Large intestine (tissue), 3 donors: ENCODE measurements around the gene TRIML2. TPM values are rescaled to one million over a fixed set of nuclear protein-coding genes. Genes with fewer than 3 reads are reported as not detected.
"Not testable (repeated sequence)": the region's sequence is repeated elsewhere in the genome, so short reads cannot be mapped to it uniquely, and the experiment has no call there.

Experiments used
- DNase-seq, 2 donors: peaks; one replicate each; pipeline versions ENCODE4 v3.0.0 to v3.0.0-alpha.2; 2013
- H3K27ac ChIP-seq: one replicate; pipeline ENCODE4 v1.5.1; 2013; ENCODE audit warnings: low read length
- H3K27me3 ChIP-seq: 2 replicates; pipeline ENCODE4 v1.6.1; 2013; ENCODE audit warnings: low read length; ENCODE audit not compliant: control insufficient read depth, insufficient read depth
- H3K36me3 ChIP-seq: 2 replicates; pipeline ENCODE4 v1.6.1; 2013; ENCODE audit warnings: low read length; ENCODE audit not compliant: control insufficient read depth, insufficient read depth
- H3K4me1 ChIP-seq: one replicate; pipeline ENCODE4 v1.6.1; 2013; ENCODE audit warnings: low read length; ENCODE audit not compliant: control insufficient read depth, insufficient read depth
- H3K4me3 ChIP-seq: one replicate; pipeline ENCODE4 v1.5.1; 2013; ENCODE audit warnings: low read length
- H3K9me3 ChIP-seq: one replicate; pipeline ENCODE4 v1.6.1; 2013; ENCODE audit warnings: mild to moderate bottlenecking, low read depth, low read length, moderate library complexity; ENCODE audit not compliant: control insufficient read depth
- WGBS: methylation state at CpG from one replicate; pipeline ENCODE4 v1.1.5; 2013; ENCODE audit warnings: low lambda C conversion rate; ENCODE audit not compliant: insufficient coverage; 5-methylcytosine and 5-hydroxymethylcytosine counted together
- polyA plus RNA-seq: library from polyadenylated mRNA; unstranded; fragments of 120-200 nt; gene quantifications from one replicate; pipeline ENCODE4 v1.2.1, GENCODE V29; 2013

Gene TRIML2
- polyA plus RNA-seq, 1 donor: not detected

DNA sequence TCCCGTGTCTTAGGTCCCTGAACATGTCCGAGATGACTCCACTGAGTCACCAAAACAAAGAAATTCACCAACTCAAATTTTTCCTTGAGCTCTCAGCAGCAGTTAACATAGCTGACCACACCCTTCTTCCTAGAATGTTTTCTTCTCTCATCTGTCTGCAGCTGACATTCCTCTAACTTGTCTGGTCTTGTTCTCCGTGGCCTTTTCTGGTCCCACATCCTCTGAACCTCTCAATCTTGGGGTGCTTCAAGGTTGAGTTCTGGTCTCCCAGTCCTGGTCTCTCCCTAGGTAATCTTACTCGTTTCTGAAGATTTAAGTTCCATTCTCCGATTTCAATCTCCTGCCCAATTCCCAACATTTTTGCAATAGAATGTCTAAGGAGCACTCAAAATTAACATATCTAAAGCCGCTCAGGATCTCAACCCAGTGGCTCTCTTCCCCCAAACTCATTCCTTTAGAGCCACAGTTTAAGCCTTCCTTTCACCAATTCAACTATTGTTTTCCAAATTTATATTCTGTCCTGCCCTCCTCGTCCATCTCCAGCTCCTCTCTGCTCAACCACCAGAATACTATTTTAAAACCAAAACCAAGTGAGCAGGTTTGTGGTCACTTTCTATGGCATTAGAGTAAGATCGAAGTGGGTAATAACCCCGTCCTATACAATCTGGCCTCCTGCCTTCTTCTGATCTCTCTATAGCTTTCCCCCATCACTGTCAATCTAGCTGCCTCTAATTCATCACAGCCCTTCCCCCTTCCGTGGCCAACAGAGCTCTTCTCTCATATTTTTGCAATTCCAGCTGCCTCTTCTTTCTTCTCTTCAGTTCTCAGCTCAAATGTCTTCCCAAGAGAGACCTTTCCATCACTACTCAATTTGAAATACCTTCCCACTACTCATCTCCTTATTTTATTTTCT is 1.2 kb downstream of the TRIML2 start:
- Histone ChIP-seq H3K27ac (no peak overlapping the region), H3K4me1 (no peaks in the 10 kb centered on the region), H3K27me3 (no peaks in the 10 kb centered on the region), H3K9me3 (peaks cover 11% of the 10 kb centered on the region), H3K4me3 (no peak overlapping the region), H3K36me3 (no peaks in the 10 kb centered on the region)
- 65% methylated on average over 7 of the region's 10 CpGs for WGBS
- DNase-seq: no peak

DNA sequence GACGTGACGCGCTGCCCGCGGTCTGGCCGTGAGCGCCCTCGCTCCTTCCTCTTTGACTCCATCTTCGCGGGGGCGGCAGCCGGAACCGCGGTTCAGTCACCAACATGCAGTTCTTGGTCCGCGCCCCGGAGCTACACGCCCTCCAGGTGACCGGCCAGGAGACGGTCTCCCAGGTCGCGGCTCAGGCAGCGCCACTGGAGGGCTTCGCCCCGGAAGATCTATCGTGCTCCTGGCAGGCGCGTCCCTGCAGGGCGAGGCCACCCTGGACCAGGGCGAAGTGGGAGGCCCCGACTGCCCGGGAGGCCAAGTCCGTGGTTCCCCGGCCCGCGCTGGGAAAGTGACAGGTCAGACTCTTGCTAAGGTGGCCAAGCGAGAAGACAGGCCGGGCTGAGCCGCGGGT is 2.9 kb downstream of the TRIML2 start:
- no peak overlapping the region for H3K27ac ChIP-seq
- 100% methylated on average over 4 of the region's 40 CpGs for WGBS
- DNase-seq: no peak

DNA sequence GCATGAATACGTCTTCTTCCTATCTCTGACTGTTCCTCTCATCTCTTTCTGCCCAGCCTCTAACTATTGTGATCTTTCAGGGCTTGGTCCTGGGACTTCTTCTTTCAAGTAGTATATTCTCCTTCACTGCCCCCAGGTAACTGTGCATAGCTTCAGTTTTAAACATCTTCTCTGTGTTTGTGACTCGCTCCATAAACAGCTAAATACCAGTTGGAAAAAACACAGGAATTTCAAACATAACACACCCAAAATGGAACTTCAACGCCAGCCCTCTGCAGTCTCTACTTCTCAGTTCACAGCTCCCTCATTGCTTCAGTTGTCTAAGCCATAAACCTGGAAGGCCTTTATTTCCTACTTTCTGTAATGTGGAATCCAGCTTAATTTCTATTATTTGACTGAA is 16.6 kb downstream of the TRIML2 start:
- no peaks in the 10 kb centered on the region for H3K9me3 ChIP-seq
- H3K36me3 ChIP-seq: no peaks in the 10 kb centered on the region
- no peaks in the 10 kb centered on the region for H3K27me3 ChIP-seq
- WGBS: 86% methylated on average over 1 of the region's 3 CpGs
- DNase-seq: no peak
- no peaks in the 10 kb centered on the region for H3K4me1 ChIP-seq
- no peak overlapping the region for H3K27ac ChIP-seq
- H3K4me3 ChIP-seq: no peak overlapping the region

More for the DNA sequence above, 2.9 kb downstream of the TRIML2 start:
- Histone ChIP-seq H3K9me3 (peaks cover 11% of the 10 kb centered on the region), H3K36me3 (no peaks in the 10 kb centered on the region), H3K4me3 (no peak overlapping the region), H3K4me1 (no peaks in the 10 kb centered on the region), H3K27me3 (no peaks in the 10 kb centered on the region)

DNA sequence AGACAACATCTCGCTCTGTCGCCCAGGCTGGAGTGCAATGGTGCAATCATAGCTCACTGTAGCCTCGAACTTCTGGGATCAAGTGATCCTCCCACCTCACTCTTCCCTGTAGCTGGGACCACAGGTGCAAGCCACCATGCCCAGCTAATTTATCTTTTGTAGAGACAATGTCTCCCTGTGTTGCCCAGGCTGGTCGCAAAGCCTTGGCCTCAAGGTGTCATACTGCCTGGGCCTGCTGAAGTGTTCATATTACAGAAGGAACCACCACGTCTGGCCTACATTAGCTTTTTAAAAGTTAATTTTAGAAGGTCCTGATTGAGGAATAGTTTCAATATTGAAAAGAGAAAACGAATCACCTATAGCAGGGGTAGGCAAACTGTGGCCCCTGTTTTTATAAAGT is 22.5 kb downstream of the TRIML2 start:
- WGBS: no CpG with 5 or more reads among the region's 6 CpGs
- DNase-seq: no peak
- Histone ChIP-seq H3K4me1 (no peaks in the 10 kb centered on the region), H3K36me3 (no peaks in the 10 kb centered on the region), H3K9me3 (no peaks in the 10 kb centered on the region), H3K27me3 (no peaks in the 10 kb centered on the region), H3K27ac (no peak overlapping the region), H3K4me3 (no peak overlapping the region)

DNA sequence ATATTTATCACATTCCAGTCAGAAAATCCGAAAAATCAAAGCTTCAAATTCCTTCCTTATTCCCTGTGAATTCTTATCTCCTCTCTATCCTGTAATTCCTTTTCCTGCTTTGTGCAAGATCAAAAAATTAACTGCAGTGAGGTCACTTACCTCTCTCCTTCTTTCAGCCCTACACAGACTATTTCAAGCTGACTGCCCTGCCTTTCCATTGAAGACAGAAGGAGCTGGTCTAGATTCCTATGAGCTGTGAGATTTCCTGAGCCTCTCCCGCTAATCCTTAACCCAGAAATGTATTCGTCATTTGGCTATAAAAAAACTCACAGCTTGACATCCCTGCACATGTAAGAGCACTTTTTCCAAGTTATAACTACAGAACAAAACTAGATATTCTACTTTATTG is 26.6 kb downstream of the TRIML2 start:
- no peak overlapping the region for H3K4me3 ChIP-seq
- H3K4me1 ChIP-seq: peaks cover 5% of the 10 kb centered on the region
- H3K36me3 ChIP-seq: no peaks in the 10 kb centered on the region
- no peaks in the 10 kb centered on the region for H3K27me3 ChIP-seq
- no peak for DNase-seq
- WGBS: 73% methylated on average over 2 of the region's 3 CpGs
- no peak overlapping the region for H3K27ac ChIP-seq
- no peaks in the 10 kb centered on the region for H3K9me3 ChIP-seq

DNA sequence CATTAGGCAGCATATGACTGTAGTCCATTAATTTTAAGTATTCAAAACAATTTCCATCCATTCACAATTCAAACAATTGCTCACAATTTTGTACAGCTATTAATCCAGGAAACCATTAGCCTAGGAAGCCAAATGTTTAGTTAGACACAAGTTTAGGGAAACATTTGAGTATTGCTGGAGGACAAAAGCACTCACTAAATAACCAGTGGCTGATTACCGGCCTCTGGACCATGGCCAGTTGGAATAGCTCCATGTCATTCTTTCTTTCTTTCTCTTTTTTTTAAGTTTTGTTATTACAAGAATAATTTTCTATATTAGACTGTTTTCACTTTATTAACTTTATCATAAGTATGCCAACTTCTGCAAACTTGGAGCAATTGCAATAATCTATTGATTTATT is 31.3 kb downstream of the TRIML2 start:
- Histone ChIP-seq H3K4me1 (peaks cover 5% of the 10 kb centered on the region), H3K36me3 (no peaks in the 10 kb centered on the region), H3K4me3 (no peak overlapping the region), H3K27me3 (no peaks in the 10 kb centered on the region), H3K27ac (no peak overlapping the region), H3K9me3 (no peaks in the 10 kb centered on the region)
- 71% methylated on average over 1 of the region's 1 CpG for WGBS
- DNase-seq: no peak

DNA sequence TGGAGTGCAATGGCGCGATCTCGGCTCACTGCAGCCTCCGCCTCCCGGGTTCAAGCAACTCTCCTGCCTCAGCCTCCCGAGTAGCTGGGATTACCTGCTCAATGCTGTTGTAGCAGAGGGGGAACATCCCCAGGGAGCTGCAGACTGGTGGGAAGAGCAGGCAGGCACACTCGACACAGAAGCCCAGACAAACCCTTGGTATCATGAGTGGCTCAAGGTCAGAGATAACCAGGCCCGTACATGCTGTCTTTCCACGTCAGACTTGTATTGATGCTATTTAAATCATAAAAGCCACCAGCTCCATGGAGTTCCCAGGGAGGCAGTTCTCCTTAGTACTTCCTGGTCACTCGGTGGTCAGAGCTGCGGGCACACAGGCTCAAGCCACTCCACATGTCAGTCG is 33.2 kb downstream of the TRIML2 start:
- H3K27me3 ChIP-seq: no peaks in the 10 kb centered on the region
- WGBS: no CpG with 5 or more reads among the region's 12 CpGs
- H3K4me1 ChIP-seq: peaks cover 5% of the 10 kb centered on the region
- DNase-seq: no peak
- no peak overlapping the region for H3K4me3 ChIP-seq
- no peak overlapping the region for H3K27ac ChIP-seq
- no peaks in the 10 kb centered on the region for H3K9me3 ChIP-seq
- H3K36me3 ChIP-seq: no peaks in the 10 kb centered on the region

DNA sequence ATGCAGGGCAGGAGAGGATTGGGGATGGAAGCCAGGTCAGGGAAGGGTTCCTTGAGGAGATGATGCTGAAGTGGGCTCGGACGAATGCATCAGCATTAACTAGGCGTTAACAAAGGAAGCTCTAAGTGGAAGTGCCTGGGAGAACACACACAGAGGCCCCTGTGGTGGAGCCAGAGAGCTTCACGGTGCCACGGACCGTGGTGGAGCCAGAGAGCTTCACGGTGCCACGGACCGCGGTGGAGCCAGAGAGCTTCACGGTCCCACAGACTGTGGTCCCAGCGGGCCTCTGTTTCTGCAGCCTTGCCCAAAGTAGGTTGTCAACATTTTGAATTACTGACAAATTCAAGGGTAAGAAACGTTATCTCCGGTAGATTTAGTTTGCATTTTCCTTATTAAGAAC is 48.3 kb downstream of the TRIML2 start:
- Histone ChIP-seq H3K27me3 (no peaks in the 10 kb centered on the region), H3K4me3 (no peak overlapping the region), H3K9me3 (no peaks in the 10 kb centered on the region), H3K36me3 (no peaks in the 10 kb centered on the region), H3K27ac (no peak overlapping the region), H3K4me1 (no peaks in the 10 kb centered on the region)
- DNase-seq: no peak
- 88% methylated on average over 5 of the region's 14 CpGs for WGBS

DNA sequence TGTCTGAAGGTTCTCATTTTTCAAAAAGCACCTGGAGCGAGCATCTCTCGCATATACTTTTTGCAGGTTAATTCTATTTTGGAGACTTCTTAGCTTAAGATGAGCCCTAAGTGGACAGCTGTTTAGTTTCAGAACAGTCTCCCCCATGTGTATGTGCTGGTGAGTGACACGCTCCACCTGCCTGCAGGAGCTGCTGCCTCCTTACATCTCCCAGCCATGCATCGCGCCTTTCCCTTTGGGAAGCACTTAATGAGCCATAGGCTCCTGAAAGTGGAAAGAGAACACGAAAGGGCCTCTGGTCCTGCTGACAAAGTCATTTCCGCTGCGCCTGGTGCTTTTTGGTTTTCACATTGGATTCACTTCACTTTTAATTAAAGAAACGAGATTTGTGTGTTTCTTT is 56.1 kb downstream of the TRIML2 start:
- 94% methylated on average over 2 of the region's 9 CpGs for WGBS
- Histone ChIP-seq H3K4me3 (no peak overlapping the region), H3K27me3 (no peaks in the 10 kb centered on the region), H3K9me3 (no peaks in the 10 kb centered on the region), H3K27ac (no peak overlapping the region), H3K36me3 (no peaks in the 10 kb centered on the region), H3K4me1 (no peaks in the 10 kb centered on the region)
- DNase-seq: no peak

DNA sequence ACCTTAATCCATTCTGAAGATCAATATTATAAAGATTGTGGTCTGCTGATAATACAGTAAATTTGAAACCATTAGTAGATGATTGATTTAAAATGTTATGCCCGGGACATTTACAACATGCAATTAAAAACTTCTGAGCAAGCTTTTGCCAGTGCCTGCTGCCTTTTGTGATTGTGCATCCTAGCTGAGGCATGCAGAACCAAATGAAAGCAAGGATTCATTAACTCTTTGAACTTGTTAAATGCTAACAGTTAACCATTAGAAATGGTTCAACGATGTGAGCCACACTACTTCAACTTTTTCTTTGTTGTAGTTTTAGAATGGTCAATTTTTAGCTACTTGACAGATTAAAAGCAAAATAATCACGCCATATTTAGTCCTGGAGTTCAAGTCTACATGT is 62.7 kb downstream of the TRIML2 start:
- Histone ChIP-seq H3K4me3 (no peak overlapping the region), H3K27ac (no peak overlapping the region), H3K36me3 (no peaks in the 10 kb centered on the region), H3K27me3 (no peaks in the 10 kb centered on the region), H3K9me3 (peaks cover 2% of the 10 kb centered on the region), H3K4me1 (no peaks in the 10 kb centered on the region)
- DNase-seq: no peak
- 58% methylated on average over 3 of the region's 3 CpGs for WGBS

DNA sequence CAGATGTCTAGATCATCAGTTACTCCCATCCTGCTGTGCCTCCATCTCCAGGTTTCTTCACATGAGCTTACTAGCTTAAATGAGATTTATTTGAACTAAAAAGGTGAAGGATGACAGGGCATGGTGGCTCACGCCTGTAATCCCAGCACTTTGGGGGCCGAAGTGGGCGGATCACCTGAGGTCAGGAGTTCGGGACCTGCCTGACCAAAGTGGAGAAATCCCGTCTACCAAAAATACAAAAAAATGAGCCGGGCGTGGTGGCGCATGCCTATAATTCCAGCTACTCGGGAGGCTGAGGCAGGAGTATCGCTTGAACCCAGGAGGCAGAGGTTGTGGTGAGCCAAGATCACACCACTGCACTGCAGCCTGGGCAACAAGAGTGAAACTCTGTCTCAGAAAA is 63.9 kb downstream of the TRIML2 start:
- WGBS: no CpG with 5 or more reads among the region's 10 CpGs
- H3K4me3 ChIP-seq, H3K4me1 ChIP-seq, H3K27ac ChIP-seq, H3K36me3 ChIP-seq, H3K27me3 ChIP-seq, DNase-seq, H3K9me3 ChIP-seq: not testable (repeated sequence)
